ENCODE results near the gene CD164L2. TPM values are rescaled to one million over a fixed set of nuclear protein-coding genes. Genes with fewer than 3 reads are reported as not detected.

CD164L2 gene
- polyA plus RNA-seq, 3 donors: not detected

DNA sequence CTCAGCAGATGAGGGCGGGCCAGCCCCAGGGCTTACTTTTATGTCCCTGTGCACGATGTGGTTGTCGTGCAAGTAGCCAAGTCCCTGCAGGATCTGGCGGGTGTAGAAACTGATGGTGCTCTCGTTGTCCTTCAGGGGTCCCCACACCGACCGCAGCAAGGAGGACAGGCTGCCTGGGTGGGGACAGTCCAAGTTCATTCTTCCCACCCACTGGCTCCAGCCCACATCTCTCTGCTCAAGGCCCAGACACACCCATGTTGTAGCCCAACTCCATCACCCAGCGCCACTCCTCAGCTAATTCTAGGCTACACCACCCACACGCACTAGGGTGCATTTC, 23.3 kb downstream of the CD164L2 start:
- peak overlapping the region; percentile 74 to 91 for H3K4me3 Mint-ChIP-seq
- Histone ChIP-seq H3K79me2 (ENCODE audit: insufficient read depth, low read length) (no peaks in the 10 kb centered on the region), H3K4me1 (ENCODE audit: control insufficient read depth in 1 of 2, insufficient read depth in 2 of 2, low read length in 2 of 2) (peaks cover 23 to 37% of the 10 kb centered on the region in 2 donors), H3K4me3 (replicated peaks in 1 of 3; ENCODE audit: low read depth in 2 of 3, low read length in 3 of 3) (peak overlapping the region in 1 of 3 experiments; percentile 76), H3K4me2 (replicated peaks; ENCODE audit: extremely low read depth, low read length, poor library complexity, severe bottlenecking) (peak overlapping the region; percentile 79), H3K27ac (ENCODE audit: low read depth in 1 of 2, low read length in 2 of 2) (no peak overlapping the region), H3K9ac (ENCODE audit: insufficient read depth, low read length, poor library complexity, severe bottlenecking) (no peak overlapping the region), H2AFZ (ENCODE audit: insufficient read depth, low read depth, low read length, poor library complexity, severe bottlenecking) (no peak overlapping the region), H3K27me3 (ENCODE audit: control insufficient read depth in 2 of 2, insufficient read depth in 2 of 2, low read length in 2 of 2) (peaks cover 0 to 20% of the 10 kb centered on the region in 2 donors), H3K36me3 (replicated peaks in 1 of 2; ENCODE audit: control insufficient read depth in 1 of 2, insufficient read depth in 2 of 2, low read length in 2 of 2) (peaks cover 6 to 38% of the 10 kb centered on the region in 2 donors), H3K9me3 (replicated peaks in 1 of 2; ENCODE audit: control insufficient read depth in 1 of 2, insufficient read depth in 1 of 2, low read length in 2 of 2) (no peaks in the 10 kb centered on the region), H4K20me1 (ENCODE audit: insufficient read depth, low read length) (peaks cover 16% of the 10 kb centered on the region)
- no peak for TF ChIP-seq CTCF (IDR thresholded peaks at IDR 0.05)
- H3K27ac Mint-ChIP-seq: no peak overlapping the region
- DNase-seq: no peak
- H3K4me1 Mint-ChIP-seq: peaks cover 34% of the 10 kb centered on the region
- H3K36me3 Mint-ChIP-seq: peaks cover 30 to 82% of the 10 kb centered on the region in 2 donors
- 71% methylated on average over 9 of the region's 9 CpGs for WGBS (ENCODE audit: insufficient coverage)
- peaks cover 16 to 35% (median 32%) of the 10 kb centered on the region in 3 donors for H3K27me3 Mint-ChIP-seq (ENCODE audit: low read depth in 3 of 3)
- H3K9me3 Mint-ChIP-seq: peaks cover 0 to 2% (median 0%) of the 10 kb centered on the region in 7 donors
- intact Hi-C loops (cut with micrococcal nuclease): loop anchor here (2.0 to 5.0 kb wide), 2 partner anchors 35 to 38 kb away; no protein-coding TSS in a partner anchor

- Histone ChIP-seq H3K79me2 (ENCODE audit: insufficient read depth, low read length) (no peaks in the 10 kb centered on the region), H3K4me3 (replicated peaks in 1 of 3; ENCODE audit: low read depth in 2 of 3, low read length in 3 of 3) (no peak overlapping the region), H3K36me3 (replicated peaks in 1 of 2; ENCODE audit: control insufficient read depth in 1 of 2, insufficient read depth in 2 of 2, low read length in 2 of 2) (peaks cover 6 to 33% of the 10 kb centered on the region in 2 donors), H3K4me2 (replicated peaks; ENCODE audit: extremely low read depth, low read length, poor library complexity, severe bottlenecking) (no peak overlapping the region), H3K27me3 (ENCODE audit: control insufficient read depth in 2 of 2, insufficient read depth in 2 of 2, low read length in 2 of 2) (peaks cover 0 to 20% of the 10 kb centered on the region in 2 donors), H3K9ac (ENCODE audit: insufficient read depth, low read length, poor library complexity, severe bottlenecking) (no peak overlapping the region), H4K20me1 (ENCODE audit: insufficient read depth, low read length) (peaks cover 13% of the 10 kb centered on the region), H3K9me3 (replicated peaks in 1 of 2; ENCODE audit: control insufficient read depth in 1 of 2, insufficient read depth in 1 of 2, low read length in 2 of 2) (no peaks in the 10 kb centered on the region), H3K4me1 (ENCODE audit: control insufficient read depth in 1 of 2, insufficient read depth in 2 of 2, low read length in 2 of 2) (peaks cover 21 to 32% of the 10 kb centered on the region in 2 donors), H3K27ac (ENCODE audit: low read depth in 1 of 2, low read length in 2 of 2) (no peak overlapping the region), H2AFZ (ENCODE audit: insufficient read depth, low read depth, low read length, poor library complexity, severe bottlenecking) (no peak overlapping the region)
- H3K27ac Mint-ChIP-seq: peak overlapping the region in 1 of 7 donors; percentile 77
- 98% methylated on average over 5 of the region's 5 CpGs for WGBS (ENCODE audit: insufficient coverage)
- H3K27me3 Mint-ChIP-seq (ENCODE audit: low read depth in 3 of 3): peaks cover 16 to 35% (median 32%) of the 10 kb centered on the region in 3 donors
- peaks cover 28% of the 10 kb centered on the region for H3K4me1 Mint-ChIP-seq
- no peak for DNase-seq
- intact Hi-C loops (cut with micrococcal nuclease): loop anchor here (2.0 to 5.0 kb wide), 2 partner anchors 36 to 38 kb away; no protein-coding TSS in a partner anchor
- peak overlapping the region in 1 of 2 donors; percentile 65 for H3K4me3 Mint-ChIP-seq
- TF ChIP-seq CTCF (IDR thresholded peaks at IDR 0.05): no peak
- peaks cover 30 to 78% of the 10 kb centered on the region in 2 donors for H3K36me3 Mint-ChIP-seq
- H3K9me3 Mint-ChIP-seq: peaks cover 0 to 2% (median 0%) of the 10 kb centered on the region in 7 donors
These were observed 24.2 kb downstream of the CD164L2 start for GRCh38 chr1:27358928-27359313.

Measured in CD14-positive monocyte (primary cell).